Measurements from ENCODE around the gene RIMS1.

GRCh38 chr6:71933881-71934280 is 47.5 kb downstream of the RIMS1 start:
- no peak for TF ChIP-seq CTCF (IDR thresholded peaks at IDR 0.05)
- TF ChIP-seq EZH2 (IDR thresholded peaks at IDR 0.05; ENCODE audit: borderline replicate concordance, insufficient read depth, low read depth, low read length, poor library complexity, severe bottlenecking), result no peak

All from B cell (primary cell).